ENCODE data around the gene COX5A.
"Not testable (repeated sequence)": the region's sequence is repeated elsewhere in the genome, so short reads cannot be mapped to it uniquely, and the experiment has no call there.

Gene COX5A

GRCh38 chr15:74924525-74924924 lies 13.3 kb downstream of the COX5A start:
- no peak overlapping the region for H3K4me2 ChIP-seq
- H3K79me2 ChIP-seq (ENCODE audit: insufficient read depth, low read depth): peaks cover 21% of the 10 kb centered on the region; the same call in 1 of the 2 replicates
- H3K4me3 ChIP-seq (IDR thresholded peaks at IDR 0.05; ENCODE audit: insufficient read depth, low read depth, low read length): no peak overlapping the region
- H3K4me1 ChIP-seq (ENCODE audit: low read depth, poor library complexity, severe bottlenecking): no peaks in the 10 kb centered on the region
- no peak for TF ChIP-seq CTCF (conservative IDR thresholded peaks at IDR 0.05; ENCODE audit: low read depth, low read length)
- no peak overlapping the region for H3K27ac ChIP-seq
- no peak overlapping the region for H3K9ac ChIP-seq
- peaks cover 13% of the 10 kb centered on the region; the same call in 1 of the 2 replicates for H3K36me3 ChIP-seq (ENCODE audit: insufficient read depth)
- no peaks in the 10 kb centered on the region for H3K27me3 ChIP-seq (ENCODE audit: insufficient read depth, low read depth)
- no peak overlapping the region for H2AFZ ChIP-seq (ENCODE audit: low read depth)
- no peaks in the 10 kb centered on the region; the same call in 1 of the 2 replicates for H4K20me1 ChIP-seq (ENCODE audit: insufficient read depth)

DNA sequence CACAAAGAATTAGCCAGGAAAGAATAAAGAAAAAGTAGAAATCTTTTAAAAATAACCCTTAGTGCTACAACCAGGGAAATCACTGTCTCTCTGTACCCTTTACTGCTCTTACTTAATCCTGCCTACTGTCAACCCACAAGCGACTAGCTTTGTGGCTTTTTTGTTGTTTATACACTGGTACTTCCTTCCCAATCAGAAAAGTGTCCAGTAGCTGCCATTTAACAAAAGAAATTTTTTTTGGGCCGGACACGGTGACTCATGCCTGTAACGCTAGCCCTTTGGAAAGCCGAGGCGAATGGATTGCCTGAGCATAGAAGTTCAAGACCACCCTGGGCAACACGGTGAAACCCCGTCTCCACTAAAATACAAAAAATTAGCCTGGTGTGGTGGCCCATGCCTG lies 17.4 kb downstream of the COX5A start:
- H3K9ac ChIP-seq: no peak overlapping the region
- H4K20me1 ChIP-seq (ENCODE audit: insufficient read depth): no peaks in the 10 kb centered on the region
- peaks cover 17% of the 10 kb centered on the region; the same call in 1 of the 2 replicates for H3K36me3 ChIP-seq (ENCODE audit: insufficient read depth)

DNA sequence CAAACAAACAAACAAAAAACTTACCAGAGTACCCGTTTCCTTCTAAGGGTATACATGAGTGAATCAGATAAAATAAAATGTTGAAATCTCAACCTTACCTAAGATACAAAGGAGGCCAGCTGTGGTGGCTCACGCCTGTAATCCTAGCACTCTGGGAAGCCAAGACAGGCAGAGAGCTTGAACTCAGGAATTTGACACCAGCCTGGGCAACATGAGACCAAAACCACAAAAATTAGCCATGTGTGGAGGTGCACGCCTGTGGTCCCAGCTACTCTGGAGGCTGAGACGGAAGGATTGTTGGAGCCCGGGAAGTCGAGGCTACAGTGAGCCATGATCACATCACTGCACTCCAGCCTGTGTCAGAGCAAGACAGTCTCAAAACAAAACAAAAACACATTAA lies 20.2 kb downstream of the COX5A start:
- Histone ChIP-seq H3K27ac (no peak overlapping the region), H3K4me3 (IDR thresholded peaks at IDR 0.05; ENCODE audit: insufficient read depth, low read depth, low read length) (no peak overlapping the region), H4K20me1 (ENCODE audit: insufficient read depth) (no peaks in the 10 kb centered on the region), H3K4me1 (ENCODE audit: low read depth, poor library complexity, severe bottlenecking) (no peaks in the 10 kb centered on the region), H3K79me2 (ENCODE audit: insufficient read depth, low read depth) (no peaks in the 10 kb centered on the region), H3K27me3 (ENCODE audit: insufficient read depth, low read depth) (no peaks in the 10 kb centered on the region), H3K9ac (no peak overlapping the region), H3K36me3 (ENCODE audit: insufficient read depth) (peaks cover 11% of the 10 kb centered on the region; the same call in 1 of the 2 replicates), H2AFZ (ENCODE audit: low read depth) (no peak overlapping the region), H3K4me2 (no peak overlapping the region)
- no peak for TF ChIP-seq CTCF (conservative IDR thresholded peaks at IDR 0.05; ENCODE audit: low read depth, low read length)

More for the DNA sequence above, 17.4 kb downstream of the COX5A start:
- Histone ChIP-seq H3K79me2 (ENCODE audit: insufficient read depth, low read depth) (no peaks in the 10 kb centered on the region), H2AFZ (ENCODE audit: low read depth) (no peak overlapping the region), H3K27me3 (ENCODE audit: insufficient read depth, low read depth) (no peaks in the 10 kb centered on the region), H3K27ac (no peak overlapping the region), H3K4me2 (no peak overlapping the region), H3K4me1 (ENCODE audit: low read depth, poor library complexity, severe bottlenecking) (no peaks in the 10 kb centered on the region), H3K4me3 (IDR thresholded peaks at IDR 0.05; ENCODE audit: insufficient read depth, low read depth, low read length) (no peak overlapping the region)
- TF ChIP-seq CTCF (conservative IDR thresholded peaks at IDR 0.05; ENCODE audit: low read depth, low read length): no peak

- not testable (repeated sequence) for H3K4me1 ChIP-seq (ENCODE audit: low read depth, poor library complexity, severe bottlenecking); H3K4me3 ChIP-seq (IDR thresholded peaks at IDR 0.05; ENCODE audit: insufficient read depth, low read depth, low read length); H2AFZ ChIP-seq (ENCODE audit: low read depth); H3K27ac ChIP-seq; H3K9ac ChIP-seq; H3K4me2 ChIP-seq; H3K36me3 ChIP-seq (ENCODE audit: insufficient read depth); H3K79me2 ChIP-seq (ENCODE audit: insufficient read depth, low read depth); H3K27me3 ChIP-seq (ENCODE audit: insufficient read depth, low read depth); H4K20me1 ChIP-seq (ENCODE audit: insufficient read depth)
Measured at GRCh38 chr15:74913799-74914198, 24.1 kb downstream of the COX5A start.

- H2AFZ ChIP-seq (ENCODE audit: low read depth): no peak overlapping the region
- H3K4me2 ChIP-seq: no peak overlapping the region
- no peaks in the 10 kb centered on the region for H3K79me2 ChIP-seq (ENCODE audit: insufficient read depth, low read depth)
- H3K4me1 ChIP-seq (ENCODE audit: low read depth, poor library complexity, severe bottlenecking): no peaks in the 10 kb centered on the region
- H3K36me3 ChIP-seq (ENCODE audit: insufficient read depth): peaks cover 4% of the 10 kb centered on the region; the same call in 1 of the 2 replicates
- H3K27ac ChIP-seq: no peak overlapping the region
- H3K9ac ChIP-seq: no peak overlapping the region
- H3K4me3 ChIP-seq (IDR thresholded peaks at IDR 0.05; ENCODE audit: insufficient read depth, low read depth, low read length): no peak overlapping the region
- H3K27me3 ChIP-seq (ENCODE audit: insufficient read depth, low read depth): no peaks in the 10 kb centered on the region
- H4K20me1 ChIP-seq (ENCODE audit: insufficient read depth): no peaks in the 10 kb centered on the region
- TF ChIP-seq CTCF (conservative IDR thresholded peaks at IDR 0.05; ENCODE audit: low read depth, low read length): no peak
Measured at GRCh38 chr15:74913041-74913440, 24.8 kb downstream of the COX5A start.

All from KMS-11 (cell line).